ENCODE data around the gene NPAS1. TPM values are rescaled to one million over a fixed set of nuclear protein-coding genes. Genes with fewer than 3 reads are reported as not detected.

The NPAS1 gene
- polyA plus RNA-seq, 6 donors from 2014 or later: 0.19 to 0.61 (median 0.40) TPM; not detected in 2

DNA sequence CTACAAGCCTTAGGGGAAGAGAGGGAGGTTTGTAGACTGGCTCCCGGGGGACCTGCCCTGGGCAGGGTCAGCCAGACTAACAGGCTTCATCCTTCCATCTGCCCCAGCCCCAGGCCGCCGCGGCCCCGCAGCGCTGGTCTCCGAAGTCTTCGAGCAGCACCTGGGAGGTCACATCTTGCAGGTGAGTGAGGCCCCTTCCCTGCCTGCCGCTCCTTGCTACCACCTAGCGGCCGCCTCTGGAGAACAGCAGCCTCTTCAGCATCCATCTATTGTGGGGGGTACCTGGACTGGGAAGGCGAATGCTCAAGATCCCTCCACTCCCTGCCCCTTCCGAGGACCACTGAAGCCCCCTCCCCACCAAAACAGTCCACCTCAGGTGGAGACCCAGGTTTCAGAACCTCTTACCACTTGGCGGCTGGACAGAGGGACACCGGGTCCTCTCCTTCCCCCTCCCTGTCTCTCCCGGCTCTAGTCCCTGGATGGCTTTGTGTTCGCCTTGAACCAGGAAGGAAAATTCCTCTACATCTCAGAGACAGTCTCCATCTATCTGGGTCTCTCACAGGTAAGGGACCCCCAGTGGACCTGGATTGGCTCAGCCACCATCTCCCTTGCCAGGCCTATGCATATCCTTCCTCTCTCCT lies 12.7 kb downstream of the NPAS1 start:
- peaks cover 29 to 49% (median 45%) of the 10 kb centered on the region in 3 donors for H3K27me3 Mint-ChIP-seq
- H3K27ac Mint-ChIP-seq: no peak overlapping the region
- H3K4me3 Mint-ChIP-seq: peak overlapping the region in 2 of 8 donors; percentile 30 to 32

GRCh38 chr19:47035127-47036096 lies 15.8 kb downstream of the NPAS1 start:
- H3K27ac Mint-ChIP-seq: peak overlapping the region; percentile 80 to 94 (median 92)
- H3K4me3 Mint-ChIP-seq: peak overlapping the region; percentile 82 to 97 (median 92)
- peaks cover 12 to 22% (median 18%) of the 10 kb centered on the region in 3 donors for H3K27me3 Mint-ChIP-seq
- DNase-seq (peak; percentile 97), ATAC-seq (ENCODE audit: low read depth in 2 of 2) (peak; percentile 92 to 93)
- no peaks in the 10 kb centered on the region for H3K9me3 Mint-ChIP-seq
- peaks cover 18 to 25% (median 19%) of the 10 kb centered on the region in 3 donors for H3K4me1 Mint-ChIP-seq
- no peaks in the 10 kb centered on the region for H3K36me3 Mint-ChIP-seq

More for the DNA sequence above, 12.7 kb downstream of the NPAS1 start:
- H3K36me3 Mint-ChIP-seq: no peaks in the 10 kb centered on the region
- peaks cover 18 to 25% (median 20%) of the 10 kb centered on the region in 3 donors for H3K4me1 Mint-ChIP-seq
- DNase-seq: peak; percentile 52
- ATAC-seq (ENCODE audit: low read depth in 2 of 2): peak; percentile 20
- no peaks in the 10 kb centered on the region for H3K9me3 Mint-ChIP-seq

DNA sequence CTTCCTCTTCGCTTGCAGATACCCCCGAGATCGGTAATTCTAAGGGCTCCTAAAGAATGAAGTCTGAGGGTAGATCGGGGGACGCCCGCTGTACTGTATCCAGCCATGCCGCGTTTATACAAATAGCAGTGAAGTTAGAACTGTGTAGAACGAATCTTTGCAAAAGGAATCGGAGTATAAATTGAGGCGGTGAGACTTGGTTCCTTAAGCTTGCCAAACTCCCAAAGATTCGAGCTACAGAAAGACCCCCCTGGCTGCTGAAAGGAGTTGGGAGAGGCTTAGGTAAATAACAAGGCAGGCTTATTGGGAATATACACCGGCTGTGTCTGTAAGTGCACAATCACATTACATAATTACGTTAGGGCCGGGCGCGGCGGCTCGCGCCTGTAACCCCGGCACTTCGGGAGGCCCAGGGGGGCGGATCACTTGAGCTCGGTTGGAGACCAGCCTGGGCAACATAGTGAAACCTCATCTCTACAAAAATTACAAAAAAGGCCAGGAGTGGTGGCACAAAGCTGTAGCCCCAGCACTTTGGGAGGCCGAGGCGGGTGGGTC lies 16.5 kb downstream of the NPAS1 start:
- H3K27ac Mint-ChIP-seq: peak overlapping the region in 5 of 6 donors; percentile 80 to 93 (median 92)
- peak; percentile 13 for DNase-seq

GRCh38 chr19:47037766-47038165 lies 18.1 kb downstream of the NPAS1 start:
- peaks cover 17 to 25% (median 18%) of the 10 kb centered on the region in 3 donors for H3K4me1 Mint-ChIP-seq
- H3K36me3 Mint-ChIP-seq: no peaks in the 10 kb centered on the region
- H3K9me3 Mint-ChIP-seq: no peaks in the 10 kb centered on the region
- DNase-seq (no peak), ATAC-seq (ENCODE audit: low read depth in 2 of 2) (no peak)
- H3K4me3 Mint-ChIP-seq: peak overlapping the region in 4 of 8 donors; percentile 12 to 44 (median 40)
- no peaks in the 10 kb centered on the region for H3K27me3 Mint-ChIP-seq
- H3K27ac Mint-ChIP-seq: no peak overlapping the region

More for the DNA sequence above, 16.5 kb downstream of the NPAS1 start:
- peak; percentile 48 to 55 for ATAC-seq (ENCODE audit: low read depth in 2 of 2)
- Mint-ChIP-seq H3K36me3 (no peaks in the 10 kb centered on the region), H3K4me3 (peak overlapping the region; percentile 82 to 97 (median 92)), H3K27me3 (peaks cover 8 to 16% (median 11%) of the 10 kb centered on the region in 3 donors), H3K4me1 (peaks cover 18 to 25% (median 23%) of the 10 kb centered on the region in 3 donors), H3K9me3 (no peaks in the 10 kb centered on the region)

DNA sequence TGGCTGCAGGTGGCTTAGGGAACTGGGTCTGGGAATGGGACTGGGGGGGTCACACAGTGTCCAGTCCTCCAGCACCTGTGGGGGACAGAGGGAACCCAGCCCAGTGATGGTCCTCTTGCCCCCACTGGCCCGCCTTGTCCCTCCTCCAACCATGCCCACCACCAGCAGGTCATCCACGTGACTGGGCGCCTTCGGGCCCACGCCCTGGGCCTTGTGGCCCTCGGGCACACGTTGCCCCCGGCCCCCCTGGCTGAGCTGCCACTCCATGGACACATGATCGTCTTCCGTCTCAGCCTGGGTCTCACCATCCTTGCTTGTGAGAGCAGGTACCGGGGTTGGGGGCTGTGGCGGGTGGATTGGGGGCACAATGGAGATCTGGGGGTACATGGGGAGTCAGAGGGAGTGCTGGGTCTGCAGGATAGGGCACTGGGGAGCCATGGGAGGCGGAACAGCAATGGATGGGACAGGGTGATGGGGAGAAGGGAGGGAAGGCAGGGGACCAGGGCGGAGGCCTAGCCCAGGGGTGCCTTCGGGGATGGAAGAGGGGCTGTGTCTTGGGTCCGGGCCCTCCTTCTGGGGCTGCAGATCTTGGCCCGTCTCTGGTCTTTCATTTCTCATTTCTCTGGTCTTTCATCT lies 19.7 kb downstream of the NPAS1 start:
- H3K36me3 Mint-ChIP-seq: no peaks in the 10 kb centered on the region
- no peak for ATAC-seq (ENCODE audit: low read depth in 2 of 2)
- H3K27ac Mint-ChIP-seq: no peak overlapping the region

DNA sequence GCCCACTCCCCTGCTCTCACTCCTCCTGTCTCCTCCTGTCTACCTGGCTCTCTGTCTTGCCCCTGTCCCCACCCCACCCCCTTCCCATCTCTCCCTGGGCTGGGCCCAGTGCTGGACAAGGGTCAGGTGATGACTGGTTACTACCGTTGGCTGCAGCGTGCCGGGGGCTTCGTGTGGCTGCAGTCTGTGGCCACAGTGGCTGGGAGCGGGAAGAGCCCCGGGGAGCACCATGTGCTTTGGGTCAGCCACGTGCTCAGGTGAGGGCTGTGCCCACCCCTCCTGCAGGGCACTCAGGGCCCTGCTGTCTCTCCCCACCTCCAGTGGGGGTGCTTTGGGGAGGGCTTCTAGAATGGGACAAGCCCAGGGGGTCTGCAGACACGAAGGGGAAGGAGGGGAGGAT lies 21.2 kb downstream of the NPAS1 start:
- Mint-ChIP-seq H3K36me3 (no peaks in the 10 kb centered on the region), H3K4me1 (peaks cover 5 to 12% (median 5%) of the 10 kb centered on the region in 3 donors), H3K27me3 (no peaks in the 10 kb centered on the region), H3K4me3 (peak overlapping the region in 1 of 8 donors; percentile 56), H3K9me3 (no peaks in the 10 kb centered on the region), H3K27ac (no peak overlapping the region)
- ATAC-seq (ENCODE audit: low read depth in 2 of 2) (no peak), DNase-seq (no peak)

More for the DNA sequence above, 19.7 kb downstream of the NPAS1 start:
- H3K4me3 Mint-ChIP-seq: no peak overlapping the region
- H3K9me3 Mint-ChIP-seq: no peaks in the 10 kb centered on the region
- H3K27me3 Mint-ChIP-seq: no peaks in the 10 kb centered on the region
- H3K4me1 Mint-ChIP-seq: peaks cover 16 to 23% (median 17%) of the 10 kb centered on the region in 3 donors
- DNase-seq: no peak

DNA sequence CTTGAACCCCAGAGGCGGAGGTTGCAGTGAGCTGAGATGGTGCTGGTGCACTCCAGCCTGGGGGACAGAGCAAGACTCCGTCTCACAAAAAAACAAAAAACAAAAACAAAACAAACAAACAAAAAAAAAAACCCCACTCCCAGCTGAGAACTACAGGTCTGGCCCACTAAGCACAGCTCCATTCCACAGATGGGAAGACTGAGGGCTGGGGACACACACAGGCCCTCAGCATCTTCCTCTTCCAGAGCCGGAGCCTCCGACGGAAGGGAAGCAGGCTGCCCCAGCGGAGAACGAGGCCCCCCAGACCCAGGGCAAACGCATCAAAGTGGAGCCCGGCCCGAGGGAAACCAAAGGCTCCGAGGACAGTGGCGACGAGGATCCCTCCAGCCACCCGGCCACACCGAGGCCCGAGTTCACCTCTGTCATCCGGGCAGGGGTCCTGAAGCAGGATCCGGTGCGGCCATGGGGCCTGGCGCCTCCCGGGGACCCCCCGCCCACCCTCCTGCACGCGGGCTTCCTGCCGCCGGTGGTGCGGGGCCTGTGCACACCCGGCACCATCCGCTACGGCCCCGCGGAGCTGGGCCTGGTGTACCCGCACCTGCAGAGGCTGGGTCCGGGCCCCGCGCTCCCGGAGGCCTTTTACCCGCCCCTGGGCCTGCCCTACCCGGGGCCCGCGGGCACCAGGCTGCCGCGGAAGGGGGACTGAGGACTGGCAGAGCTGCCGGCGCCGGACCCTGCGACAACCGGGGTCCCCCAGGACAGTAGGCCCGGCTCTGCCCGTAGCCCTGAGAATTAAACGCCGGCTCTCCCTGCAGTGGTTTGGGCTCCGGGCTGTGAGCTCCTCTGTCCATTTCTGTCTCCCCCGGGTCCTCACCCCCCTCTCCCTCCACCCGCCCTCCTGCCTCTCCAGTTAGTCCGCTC lies 25.6 kb downstream of the NPAS1 start:
- no peak for ATAC-seq (ENCODE audit: low read depth in 2 of 2)
- Mint-ChIP-seq H3K4me1 (peaks cover 22 to 29% (median 28%) of the 10 kb centered on the region in 3 donors), H3K27ac (no peak overlapping the region), H3K36me3 (no peaks in the 10 kb centered on the region), H3K27me3 (no peaks in the 10 kb centered on the region), H3K4me3 (no peak overlapping the region), H3K9me3 (peaks cover 0 to 3% (median 0%) of the 10 kb centered on the region in 7 donors)
- DNase-seq: no peak

DNA sequence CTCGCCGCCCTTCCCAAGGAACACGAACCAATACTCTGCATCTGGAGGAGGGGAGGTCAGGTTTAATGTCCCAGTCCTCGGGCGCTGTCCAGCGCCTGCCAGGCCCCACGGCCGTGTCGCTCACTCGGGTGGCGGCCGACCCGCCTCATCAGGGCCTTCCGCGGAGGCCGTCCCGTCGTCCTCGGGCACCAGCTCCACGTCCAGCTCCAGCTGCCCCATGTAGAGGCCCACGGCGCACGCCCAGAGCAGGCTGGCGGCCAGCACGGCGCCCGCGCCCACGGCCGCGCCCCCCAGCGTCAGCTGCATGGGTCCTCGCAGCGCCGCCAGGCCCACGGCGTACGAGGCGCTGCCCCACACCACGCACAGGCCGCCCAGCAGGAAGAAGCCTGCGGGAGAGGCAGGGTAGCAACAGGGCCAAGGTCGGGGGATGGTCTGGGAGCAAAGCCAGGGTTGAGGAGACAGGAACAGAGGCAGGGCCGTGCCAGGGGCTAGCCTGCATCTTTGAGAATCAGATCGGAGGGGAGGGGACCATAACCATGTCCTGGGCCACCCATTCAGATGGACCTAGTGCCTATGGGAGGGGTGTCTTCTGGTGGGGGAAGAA lies 26.3 kb downstream of the NPAS1 start:
- Mint-ChIP-seq H3K4me1 (peaks cover 22 to 29% (median 26%) of the 10 kb centered on the region in 3 donors), H3K9me3 (peaks cover 0 to 3% (median 0%) of the 10 kb centered on the region in 7 donors), H3K27ac (no peak overlapping the region), H3K36me3 (no peaks in the 10 kb centered on the region), H3K4me3 (peak overlapping the region in 1 of 8 donors; percentile 33), H3K27me3 (no peaks in the 10 kb centered on the region)
- DNase-seq (no peak), ATAC-seq (ENCODE audit: low read depth in 2 of 2) (no peak)

DNA sequence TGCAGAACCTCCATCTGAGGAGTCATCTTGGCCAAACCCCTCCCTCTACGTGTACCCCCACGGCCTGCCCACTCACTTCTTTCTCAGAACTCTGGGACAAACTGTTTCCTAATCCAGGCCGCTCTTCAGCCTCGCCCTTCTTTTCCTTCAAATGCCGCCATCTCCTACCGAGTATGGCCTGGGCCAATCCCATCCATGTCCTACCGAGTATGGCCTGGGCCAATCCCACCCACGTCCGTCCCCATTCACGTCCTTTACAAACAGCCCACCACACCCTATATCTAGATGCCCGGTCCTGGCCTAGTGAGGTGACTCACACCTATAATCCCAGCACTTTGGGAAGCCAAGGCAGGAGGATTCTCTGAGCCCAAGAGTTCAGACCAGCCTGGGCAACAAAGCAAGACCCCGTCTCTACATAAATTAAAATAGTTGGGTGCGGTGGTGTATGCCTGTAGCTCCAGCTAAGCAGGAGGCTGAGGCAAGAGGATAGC lies 27.7 kb downstream of the NPAS1 start:
- Mint-ChIP-seq H3K27me3 (no peaks in the 10 kb centered on the region), H3K27ac (peak overlapping the region in 3 of 6 donors; percentile 56 to 89 (median 70)), H3K36me3 (no peaks in the 10 kb centered on the region), H3K4me1 (peaks cover 22 to 29% (median 22%) of the 10 kb centered on the region in 3 donors), H3K9me3 (peaks cover 0 to 3% (median 0%) of the 10 kb centered on the region in 7 donors), H3K4me3 (peak overlapping the region; percentile 92 to 99 (median 96))
- DNase-seq (no peak), ATAC-seq (ENCODE audit: low read depth in 2 of 2) (no peak)

- ATAC-seq (ENCODE audit: low read depth in 2 of 2) (peak; percentile 29 to 34), DNase-seq (peak; percentile 58)
- no peaks in the 10 kb centered on the region for H3K36me3 Mint-ChIP-seq
- no peaks in the 10 kb centered on the region for H3K27me3 Mint-ChIP-seq
- H3K4me3 Mint-ChIP-seq: peak overlapping the region; percentile 92 to 99 (median 96)
- H3K9me3 Mint-ChIP-seq: peaks cover 0 to 3% (median 0%) of the 10 kb centered on the region in 7 donors
- H3K27ac Mint-ChIP-seq: peak overlapping the region; percentile 70 to 94 (median 87)
- peaks cover 22 to 29% (median 22%) of the 10 kb centered on the region in 3 donors for H3K4me1 Mint-ChIP-seq
Measured at GRCh38 chr19:47047763-47048405, 28.2 kb downstream of the NPAS1 start.

DNA sequence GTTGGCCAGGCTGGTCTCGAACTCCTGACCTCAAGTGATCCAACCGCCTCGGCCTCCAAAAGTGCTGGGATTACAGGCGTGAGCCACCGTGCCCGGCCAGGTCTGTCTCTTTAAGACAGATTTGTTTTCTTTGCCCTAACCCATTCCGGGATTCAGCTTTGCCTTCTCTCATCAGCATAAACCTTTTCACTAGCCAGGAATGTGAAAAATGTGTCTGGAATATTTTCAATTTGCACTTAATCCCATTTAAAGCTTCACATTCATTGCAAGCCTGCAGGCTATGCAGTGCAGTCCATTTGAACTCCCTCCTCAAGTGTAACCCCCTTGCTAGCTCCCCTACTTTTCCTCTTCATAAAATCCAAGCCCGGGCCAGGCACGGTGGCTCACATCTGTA lies 29.7 kb downstream of the NPAS1 start:
- H3K4me3 Mint-ChIP-seq: peak overlapping the region; percentile 40 to 99 (median 94)
- ATAC-seq (ENCODE audit: low read depth in 2 of 2) (no peak), DNase-seq (no peak)
- H3K36me3 Mint-ChIP-seq: no peaks in the 10 kb centered on the region
- H3K4me1 Mint-ChIP-seq: peaks cover 22 to 29% (median 22%) of the 10 kb centered on the region in 3 donors
- H3K27ac Mint-ChIP-seq: peak overlapping the region in 2 of 6 donors; percentile 34 to 88
- H3K9me3 Mint-ChIP-seq: peaks cover 0 to 3% (median 0%) of the 10 kb centered on the region in 7 donors
- peaks cover 0 to 7% (median 6%) of the 10 kb centered on the region in 3 donors for H3K27me3 Mint-ChIP-seq
